ENCODE results near the gene WWOX.

GRCh38 chr16:78462288-78463208 lies 363.1 kb downstream of the WWOX start:
- TF ChIP-seq POLR2A (IDR thresholded peaks at IDR 0.05) (no peak), CTCF (IDR thresholded peaks at IDR 0.05) (no peak)

Measured in right lobe of liver (tissue), 4 donors.